RWPE1 (cell line): ENCODE measurements around the gene IRAK3.

Source experiments
- CTCF ChIA-PET: fragments of 350-600 bp; sonication (Branson Sonifier 250); formaldehyde crosslinking; extraction: SDS; loops from one replicate; lab custom pipeline; 2021; lab: Yijun Ruan, JAX
- POLR2A ChIA-PET: fragments of 400-600 bp; formaldehyde crosslinking; extraction: SDS; loops from one replicate; lab custom pipeline; 2020; ENCODE audit warnings: antibody characterized with exemption; ENCODE audit not compliant: low non-redundant PET; lab: Yijun Ruan, JAX
- DNase-seq: peaks from one replicate; pipeline ENCODE4 v3.0.0; 2012; ENCODE audit warnings: low spot score
- H3K27ac ChIP-seq: fragments of 450-650 bp; 2 replicates; pipeline ENCODE4 v1.5.1; 2017
- CTCF ChIP-seq: fragments of 450-650 bp; conservative IDR thresholded peaks from 2 replicates; pipeline ENCODE4 v1.5.1; 2017; ENCODE audit warnings: low read depth, mild to moderate bottlenecking

The IRAK3 gene

GRCh38 chr12:66187036-66187435 lies 2.0 kb upstream of the IRAK3 start:
- no peak for TF ChIP-seq CTCF
- DNase-seq = no peak
- no peak overlapping the region for H3K27ac ChIP-seq
- ChIA-PET CTCF (no interaction called here), POLR2A (no interaction called here)

GRCh38 chr12:66187821-66188220 lies 1.2 kb upstream of the IRAK3 start:
- H3K27ac ChIP-seq = no peak overlapping the region
- CTCF ChIA-PET = no interaction called here
- POLR2A ChIA-PET = no interaction called here

GRCh38 chr12:66189486-66189843 lies 451 bp downstream of the IRAK3 start:
- TF ChIP-seq CTCF = no peak
- DNase-seq = peak; percentile 7
- H3K27ac ChIP-seq = no peak overlapping the region
- POLR2A ChIA-PET = no interaction called here
- CTCF ChIA-PET = interaction anchor here (0.6 to 0.7 kb wide), 2 partner anchors 46 to 54 kb away, joined by 3 to 5 read pairs; no protein-coding TSS in a partner anchor

More at GRCh38 chr12:66187821-66188220, 1.2 kb upstream of the IRAK3 start:
- no peak for DNase-seq
- no peak for TF ChIP-seq CTCF

- no peak for TF ChIP-seq CTCF
- CTCF ChIA-PET = interaction anchor here (0.6 kb wide), 1 partner anchor 46 kb away, joined by 3 read pairs; no protein-coding TSS in a partner anchor
- H3K27ac ChIP-seq = no peak overlapping the region
- POLR2A ChIA-PET = no interaction called here
- no peak for DNase-seq
These were observed 875 bp downstream of the IRAK3 start for GRCh38 chr12:66189889-66190288.

GRCh38 chr12:66190519-66191370 lies 1.7 kb downstream of the IRAK3 start:
- CTCF ChIA-PET = interaction anchor here (0.5 to 0.7 kb wide), 3 partner anchors 9 to 44 kb away, joined by 3 to 6 read pairs (median 5); no protein-coding TSS in a partner anchor
- DNase-seq = peak; percentile 45
- POLR2A ChIA-PET = no interaction called here
- no peak for TF ChIP-seq CTCF
- no peak overlapping the region for H3K27ac ChIP-seq

GRCh38 chr12:66191547-66192126 lies 2.6 kb downstream of the IRAK3 start:
- POLR2A ChIA-PET = no interaction called here

More at GRCh38 chr12:66191547-66192126, 2.6 kb downstream of the IRAK3 start:
- no peak overlapping the region for H3K27ac ChIP-seq
- CTCF ChIA-PET = interaction anchor here (0.5 to 0.7 kb wide), 3 partner anchors 8 to 44 kb away, joined by 3 to 6 read pairs (median 5); no protein-coding TSS in a partner anchor
- no peak for DNase-seq
- TF ChIP-seq CTCF = no peak
